Measurements from ENCODE around the gene SLC24A3.

SLC24A3 gene

DNA sequence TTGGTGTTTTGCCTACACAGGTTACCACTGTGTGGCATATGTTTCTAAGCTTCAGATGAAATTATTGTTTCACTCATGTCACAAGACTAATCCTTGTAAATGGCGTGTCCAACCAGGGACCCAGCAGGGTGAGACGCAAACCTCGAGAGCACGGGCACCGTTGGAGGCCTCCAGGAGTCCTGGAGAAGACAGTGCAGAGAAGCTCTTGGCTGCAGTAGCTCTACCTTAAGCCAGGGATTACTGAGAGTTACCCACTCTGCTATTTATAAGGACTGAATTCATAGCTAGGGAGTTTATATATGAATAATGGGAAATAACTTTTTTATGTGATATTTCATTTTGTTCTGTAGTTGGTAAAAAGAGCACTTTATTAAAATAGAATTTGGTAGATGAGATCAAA is 137.4 kb downstream of the SLC24A3 start:
- no peak for FAIRE-seq

DNA sequence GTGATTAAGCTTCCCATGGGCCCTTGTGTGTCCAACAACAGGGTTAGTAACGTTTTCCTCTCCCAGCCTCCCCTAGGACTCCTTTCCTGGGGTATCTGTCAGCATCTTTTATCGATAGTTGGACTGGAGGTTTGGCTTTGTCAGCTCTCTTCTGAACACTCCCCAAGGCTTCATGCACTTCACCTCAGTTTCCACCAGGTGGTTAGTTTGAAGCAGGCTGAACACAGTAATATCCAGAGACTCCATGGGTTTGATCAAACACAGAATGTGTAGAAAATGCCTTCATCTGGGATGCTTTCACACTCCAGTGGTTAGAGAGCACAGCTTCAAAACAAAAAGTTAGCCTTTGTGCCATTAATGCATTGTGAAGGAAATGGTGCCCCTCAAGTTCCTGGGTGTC is 139.1 kb downstream of the SLC24A3 start:
- FAIRE-seq: no peak

DNA sequence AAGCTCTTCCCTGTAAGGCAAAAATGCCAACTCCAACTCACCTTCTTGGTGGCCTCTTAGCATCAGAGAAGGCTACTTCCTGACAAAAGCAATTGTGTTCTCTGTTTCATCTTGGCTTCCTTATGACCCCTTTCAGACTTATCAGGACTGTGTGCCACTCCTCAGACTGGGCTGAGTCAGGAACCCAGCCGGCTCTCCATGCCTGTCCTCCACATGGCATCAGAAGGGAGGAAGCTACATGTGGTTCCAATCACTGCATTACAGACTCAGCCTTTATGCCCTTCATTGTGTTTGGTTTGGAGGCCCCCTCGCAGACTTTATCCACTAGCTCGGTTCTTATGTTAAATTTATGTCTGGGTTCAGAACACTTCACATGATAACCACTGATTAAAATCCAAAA is 142.5 kb downstream of the SLC24A3 start:
- no peak for FAIRE-seq

DNA sequence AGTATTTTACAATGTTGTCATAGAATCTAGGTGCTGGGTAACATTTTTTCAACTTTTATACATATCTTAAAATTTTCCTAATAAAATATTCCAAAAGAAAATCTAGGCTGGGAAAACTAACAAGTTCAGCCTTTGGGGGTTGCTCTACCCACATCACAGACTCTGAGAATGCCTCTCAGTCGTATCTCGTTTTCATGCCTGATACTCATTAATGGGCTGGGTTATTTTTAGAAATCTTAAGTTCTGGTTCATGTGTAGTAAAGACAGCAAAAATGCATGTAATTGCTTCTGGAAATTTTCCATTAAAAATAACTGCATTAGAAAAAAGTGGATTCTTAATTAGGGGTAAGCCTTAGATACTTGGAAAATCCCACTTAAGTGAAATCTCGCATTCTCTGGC is 149.3 kb downstream of the SLC24A3 start:
- FAIRE-seq: no peak

DNA sequence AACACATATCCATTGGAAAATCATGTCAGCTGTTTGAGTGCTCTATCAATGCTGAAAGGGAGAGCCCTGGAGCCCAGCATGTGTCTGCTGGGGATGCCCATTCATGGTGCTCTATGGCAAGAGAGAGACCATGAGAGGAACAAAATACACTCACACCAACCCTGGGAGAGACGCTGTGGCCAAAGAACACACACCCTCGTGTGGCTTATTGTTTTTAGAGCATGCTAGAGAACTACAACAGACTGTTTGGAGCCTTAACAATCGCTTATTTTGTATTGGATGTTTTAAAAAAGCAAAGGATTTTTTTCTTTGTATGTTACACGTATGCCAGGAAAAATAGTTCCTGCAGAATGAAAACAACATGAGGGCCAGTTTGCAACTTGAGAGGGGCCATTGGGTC is 151.0 kb downstream of the SLC24A3 start:
- FAIRE-seq: no peak

DNA sequence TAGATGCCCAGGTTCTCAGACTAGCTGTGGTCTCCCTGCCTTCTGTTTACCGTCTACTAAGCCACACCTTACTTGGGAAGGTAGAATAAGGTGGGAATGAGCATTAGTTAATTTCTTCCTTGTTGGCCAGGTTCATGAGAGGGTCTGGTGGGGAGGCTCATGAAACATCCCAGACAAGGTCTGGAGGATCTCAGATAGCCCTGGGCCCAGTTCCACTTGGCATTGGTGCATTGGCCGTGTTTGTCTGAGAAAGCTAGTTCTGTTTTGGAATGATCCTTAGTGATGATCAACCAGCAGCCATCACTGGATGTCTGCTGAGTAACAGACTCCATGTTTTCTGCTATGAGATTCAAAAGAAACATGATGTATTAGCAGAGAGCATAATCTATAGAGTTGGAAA is 155.1 kb downstream of the SLC24A3 start:
- no peak for FAIRE-seq

DNA sequence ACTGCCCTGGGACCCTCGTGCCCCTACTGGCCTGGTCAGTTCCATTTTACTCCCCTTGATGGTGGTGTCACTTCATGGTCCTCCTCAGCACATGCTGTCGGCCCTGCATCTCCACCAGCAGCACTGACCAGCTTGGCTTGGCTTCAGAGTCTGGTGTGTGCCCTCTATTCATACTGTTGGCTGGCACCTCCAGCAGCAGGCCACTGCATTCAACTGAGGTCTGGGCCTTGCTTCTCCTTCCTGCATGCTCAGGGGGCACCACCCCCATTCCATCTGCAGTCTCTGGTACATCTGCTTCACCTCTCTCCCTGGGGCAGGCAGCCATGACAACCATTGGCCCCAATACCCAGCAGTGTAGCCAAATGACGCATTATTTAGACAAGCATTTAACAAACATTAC is 155.9 kb downstream of the SLC24A3 start:
- FAIRE-seq: no peak

DNA sequence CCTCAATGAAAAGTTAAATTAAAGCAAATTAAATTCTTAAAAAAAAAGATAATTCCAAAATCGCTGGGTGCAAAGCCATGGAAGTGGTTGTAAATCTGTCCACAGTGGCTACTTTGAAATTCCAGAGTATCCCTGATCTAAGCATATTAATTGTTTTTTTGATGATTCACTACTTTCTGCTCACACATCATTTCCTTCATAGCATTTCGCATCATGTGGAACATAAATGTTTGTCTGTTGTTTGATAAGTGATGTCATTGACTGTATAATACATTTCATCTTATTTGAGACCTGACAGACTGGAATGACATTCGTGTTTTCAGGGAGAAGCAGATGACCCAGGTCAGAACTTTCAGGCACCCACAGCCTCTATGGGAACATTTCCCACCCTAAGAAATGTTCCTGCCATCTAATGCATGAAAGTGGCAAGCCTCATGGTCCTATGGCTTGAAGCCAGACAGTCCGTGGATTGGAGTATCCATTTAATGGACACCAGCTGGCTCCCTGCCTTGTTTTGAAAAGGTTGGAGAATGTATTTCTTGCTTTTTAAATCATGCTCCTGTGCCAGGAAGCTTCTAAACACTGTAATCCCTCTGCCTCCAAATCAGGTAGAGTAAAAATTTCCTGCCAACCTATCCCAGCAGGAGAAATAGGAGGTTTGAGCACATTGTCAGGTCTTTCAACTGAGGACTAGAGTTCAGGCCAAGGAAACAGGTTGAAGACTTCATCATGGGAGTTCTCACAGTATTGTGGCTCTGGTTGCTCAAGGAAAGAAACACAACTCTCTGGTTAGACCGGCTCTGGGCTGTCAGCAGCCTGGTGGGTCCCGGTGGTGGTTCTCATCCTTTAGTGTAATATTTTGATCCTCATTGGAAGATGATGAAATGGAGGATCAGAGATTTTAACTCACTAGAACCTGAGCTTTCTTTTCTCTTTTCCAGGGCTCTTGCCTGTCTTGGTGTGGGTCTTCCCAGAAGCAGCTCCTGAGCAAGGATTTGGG is 157.9 kb downstream of the SLC24A3 start:
- FAIRE-seq: no peak

DNA sequence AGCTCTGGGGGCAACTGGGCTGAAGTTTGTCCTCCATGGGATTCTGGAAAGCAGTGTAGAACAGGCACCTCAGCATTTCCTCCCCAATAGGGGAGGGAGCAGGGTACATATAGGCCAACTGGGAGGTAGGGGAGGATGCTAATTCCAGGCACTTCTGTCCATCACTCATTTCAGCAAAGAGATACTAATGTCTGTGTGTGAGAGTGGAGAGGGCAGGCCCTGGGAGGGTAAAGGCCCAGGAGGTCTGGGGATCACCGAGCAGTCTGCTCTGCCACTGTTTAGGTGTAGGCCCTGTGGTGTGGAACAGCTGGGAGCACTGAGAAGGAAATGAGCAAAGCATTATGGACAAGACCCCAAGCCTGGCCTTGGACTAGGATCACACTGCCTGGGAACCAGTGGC is 158.7 kb downstream of the SLC24A3 start:
- FAIRE-seq: no peak

DNA sequence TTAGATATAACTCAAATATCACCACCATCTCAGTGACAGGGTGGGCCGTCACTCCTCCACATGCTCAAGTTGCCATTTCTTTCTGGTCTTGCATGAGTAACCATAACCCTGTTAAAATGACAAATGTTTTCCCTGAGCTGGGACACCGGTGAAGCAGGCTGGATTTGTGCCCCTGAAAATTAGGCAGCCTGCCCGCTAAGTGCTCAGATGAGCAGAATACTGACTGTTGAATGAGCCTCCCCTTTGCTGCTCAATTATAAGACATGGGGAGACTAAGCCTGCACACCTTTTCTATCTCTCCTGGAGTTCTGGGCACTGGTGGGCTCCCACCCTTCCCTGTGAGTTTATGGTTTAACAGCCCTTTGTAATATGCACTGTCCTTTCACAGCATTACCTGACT is 161.8 kb downstream of the SLC24A3 start:
- no peak for FAIRE-seq

DNA sequence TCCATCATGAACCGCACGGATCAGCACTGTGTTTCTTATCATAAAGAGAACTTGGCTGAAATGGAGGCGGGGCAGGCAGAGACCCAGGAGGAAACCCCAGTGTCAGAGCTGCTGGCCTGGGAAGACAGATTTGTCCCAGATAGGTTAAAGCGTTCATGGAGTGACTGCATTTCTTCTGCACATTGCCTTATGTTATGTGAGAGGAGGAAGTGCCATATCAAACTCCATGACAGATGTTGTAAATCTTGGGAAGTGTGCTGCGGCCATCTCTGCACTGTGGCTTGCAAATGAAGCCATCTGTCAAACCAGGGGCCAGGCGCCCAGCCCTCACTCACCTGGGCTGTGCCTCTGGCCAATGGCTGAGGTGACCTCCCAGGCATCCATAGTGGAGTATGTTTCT is 163.0 kb downstream of the SLC24A3 start:
- FAIRE-seq: no peak

DNA sequence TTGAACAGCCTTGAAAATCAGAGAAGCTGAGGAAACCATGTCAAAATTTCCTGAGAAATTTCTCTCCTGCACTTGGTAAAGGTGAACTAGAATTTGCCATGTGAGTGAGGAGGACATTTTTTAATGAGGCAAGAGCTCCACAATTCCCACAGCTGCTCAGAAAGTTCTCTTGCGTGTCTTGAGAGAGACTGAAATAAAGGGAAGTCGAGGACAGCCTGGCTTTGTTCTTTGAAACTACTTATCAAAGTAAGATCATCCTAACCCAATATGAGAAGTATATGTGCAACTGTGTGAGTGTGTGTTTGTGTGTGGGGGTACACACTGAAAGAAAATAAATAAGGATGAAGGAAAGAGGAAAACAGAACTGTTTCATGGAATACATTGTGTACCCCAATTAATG is 163.4 kb downstream of the SLC24A3 start:
- FAIRE-seq: no peak

DNA sequence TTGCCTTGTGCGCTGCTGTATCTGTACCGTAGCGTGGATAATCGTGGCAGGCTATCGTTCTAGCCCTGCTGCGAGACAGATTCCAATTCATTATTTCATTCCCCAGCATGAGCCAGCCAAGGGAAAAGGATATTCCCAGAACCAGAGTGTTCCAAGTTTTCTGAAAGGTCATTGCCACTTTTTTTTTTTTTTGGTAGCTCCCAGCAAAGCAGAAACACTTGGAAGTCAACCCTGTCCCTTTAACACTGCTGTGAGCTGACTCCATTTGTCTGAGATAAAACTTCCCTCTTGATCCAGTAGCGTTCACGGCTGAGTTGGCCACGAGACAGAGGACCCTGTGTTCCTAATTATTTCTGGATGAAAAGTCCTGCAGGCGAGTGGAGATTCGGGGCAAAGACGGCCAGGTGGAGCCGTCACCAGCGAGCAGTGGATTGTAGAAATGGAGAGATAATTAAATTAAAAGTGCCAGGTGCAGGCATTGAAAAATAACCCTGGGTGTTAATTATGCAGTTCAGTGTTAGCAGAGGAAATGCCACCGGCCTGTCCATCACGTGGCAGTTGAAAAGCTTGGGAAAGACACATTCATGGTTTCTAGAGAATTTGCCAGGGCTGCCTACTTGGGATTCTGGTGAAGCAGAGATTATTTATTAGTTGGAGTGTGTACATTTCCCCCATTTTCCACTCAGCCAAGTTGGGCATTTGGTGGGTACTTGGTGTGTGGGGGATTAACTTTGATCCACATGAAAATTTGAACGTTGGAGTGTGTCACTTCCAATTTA is 164.2 kb downstream of the SLC24A3 start:
- no peak for FAIRE-seq

DNA sequence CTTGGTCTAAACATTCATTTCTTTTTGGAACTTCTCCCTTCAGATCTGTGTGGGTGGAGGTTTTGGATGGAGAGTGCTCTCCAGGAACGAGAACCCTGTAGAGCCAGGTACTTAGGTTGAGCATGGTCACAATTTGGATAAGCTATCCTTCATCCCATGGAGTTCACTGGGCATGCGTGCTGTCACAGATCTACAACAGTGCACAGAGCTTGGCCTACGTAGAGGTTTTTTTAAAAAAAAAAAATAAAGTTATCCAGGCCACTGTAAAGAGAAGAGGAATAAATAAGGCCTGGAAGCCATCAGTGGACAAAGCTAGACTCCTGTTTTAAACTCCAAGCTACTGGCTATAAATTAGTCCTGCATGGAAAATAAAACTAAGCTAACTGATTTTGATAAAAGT is 165.6 kb downstream of the SLC24A3 start:
- FAIRE-seq: no peak

DNA sequence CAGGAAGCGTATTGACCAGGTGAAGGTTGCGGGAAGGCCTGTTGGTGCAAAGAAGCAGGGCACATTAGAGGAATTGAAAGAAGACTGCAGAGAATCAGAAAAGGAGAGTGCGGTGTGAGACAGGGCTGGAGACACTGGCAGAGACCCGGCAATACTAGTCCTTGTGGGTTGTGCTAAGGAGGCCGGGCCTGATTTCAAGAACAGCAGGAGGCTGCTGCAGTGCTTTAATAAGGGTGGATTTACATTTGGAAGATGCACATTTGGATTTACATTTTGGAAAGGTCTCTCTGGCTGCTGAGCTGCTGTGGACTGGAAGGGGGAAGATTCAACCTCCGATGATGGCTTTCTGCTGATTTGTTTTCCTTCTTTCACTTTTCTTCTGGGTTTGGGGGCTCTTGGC is 167.8 kb downstream of the SLC24A3 start:
- FAIRE-seq: no peak

DNA sequence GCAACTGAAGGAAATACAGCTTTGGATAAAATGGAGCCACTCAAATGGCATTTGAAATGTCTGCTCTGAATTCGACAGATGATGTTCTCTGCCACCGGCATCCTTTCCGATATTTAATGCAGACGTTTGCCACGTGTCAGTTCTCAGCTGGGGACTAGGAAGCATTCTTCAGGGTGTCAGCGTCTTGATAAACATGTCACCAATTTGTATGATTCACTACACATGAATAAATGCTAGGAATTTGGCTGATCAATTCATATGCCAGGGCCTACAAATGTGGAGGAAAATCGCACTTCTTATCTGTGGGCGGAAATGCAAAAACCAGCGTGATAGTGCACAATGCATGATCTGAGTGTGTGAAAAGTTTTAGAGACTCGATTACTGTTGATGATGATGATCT is 169.5 kb downstream of the SLC24A3 start:
- no peak for FAIRE-seq

DNA sequence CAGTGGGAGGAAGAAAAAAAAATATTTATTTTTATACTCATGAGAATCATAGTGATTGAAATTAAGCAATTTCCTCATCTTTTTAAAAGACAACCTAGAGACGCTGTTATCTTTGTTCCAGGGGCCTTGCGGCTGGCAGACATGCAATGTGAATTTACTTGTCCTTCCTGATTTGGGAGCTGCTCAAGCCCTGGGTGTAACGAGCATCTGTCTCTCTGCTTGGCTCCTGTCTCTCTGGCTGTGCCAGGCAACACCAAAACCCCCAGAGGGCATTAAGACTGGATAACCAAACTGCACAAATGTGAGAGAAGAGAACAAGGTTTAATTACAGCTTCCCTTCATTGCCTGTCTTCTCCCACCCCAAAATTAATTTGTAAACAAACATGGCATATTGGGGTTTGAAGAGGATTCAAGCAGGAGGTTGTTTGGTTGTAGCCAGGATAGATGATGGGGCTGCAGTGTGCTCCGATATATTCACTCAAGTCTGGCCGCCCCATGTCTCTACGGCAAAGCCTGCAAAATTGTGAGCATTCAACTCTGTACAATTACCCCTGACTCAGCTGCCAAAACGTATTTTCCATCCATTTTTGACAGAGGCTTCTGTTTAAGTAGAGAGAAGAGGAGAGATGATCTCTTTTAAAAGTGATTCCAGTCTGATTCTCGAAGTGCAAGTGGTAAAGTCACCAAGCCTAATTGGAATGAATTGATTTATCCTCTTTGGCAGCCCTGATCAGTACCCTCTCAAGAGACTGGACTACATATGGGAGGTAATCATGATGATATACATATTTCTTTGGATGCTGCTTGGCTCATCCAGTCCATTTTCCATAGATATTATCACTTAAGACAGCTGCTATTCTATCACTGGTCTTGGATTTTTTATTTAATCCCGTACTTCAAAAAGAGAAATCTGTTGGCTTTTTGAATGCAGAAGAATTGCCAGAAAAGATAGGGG is 170.2 kb downstream of the SLC24A3 start:
- FAIRE-seq: no peak

DNA sequence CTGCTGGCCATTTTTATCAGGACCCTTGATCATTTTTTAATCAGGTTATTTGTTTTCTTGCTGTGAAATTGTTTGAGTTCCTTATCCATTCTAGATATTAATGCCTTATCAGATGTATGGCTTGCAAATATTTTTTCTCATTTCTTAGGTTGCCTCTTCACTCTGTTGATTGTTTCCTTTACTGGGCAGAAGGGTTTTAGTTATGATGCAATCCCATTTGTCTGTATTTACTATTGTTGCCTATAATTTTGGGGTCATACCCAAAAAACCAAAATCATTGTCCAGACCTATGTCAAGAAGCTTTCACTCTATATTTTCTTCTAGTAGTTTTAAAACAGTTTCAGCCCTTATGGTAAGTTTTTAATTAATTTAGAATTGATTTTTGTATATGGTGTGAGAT is 172.5 kb downstream of the SLC24A3 start:
- no peak for FAIRE-seq

DNA sequence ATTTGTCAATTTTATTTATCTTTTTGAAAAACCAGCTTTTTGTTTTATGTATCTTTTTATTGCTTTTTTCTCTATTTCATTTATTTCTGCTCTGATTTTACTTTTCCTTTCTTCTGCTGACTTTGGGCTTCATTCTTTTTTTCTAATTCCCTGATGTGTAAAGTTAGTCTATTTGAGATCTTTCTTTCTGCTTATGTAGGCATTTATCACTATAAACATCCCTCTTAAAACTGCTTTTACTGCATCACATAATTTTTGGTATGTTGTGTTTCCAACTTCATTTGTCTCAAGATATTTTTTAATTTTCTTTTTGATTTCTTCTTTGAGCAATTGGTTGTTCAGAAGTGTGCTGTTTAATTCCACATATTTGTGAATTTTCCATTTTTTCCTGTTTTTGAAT is 174.8 kb downstream of the SLC24A3 start:
- no peak for FAIRE-seq

DNA sequence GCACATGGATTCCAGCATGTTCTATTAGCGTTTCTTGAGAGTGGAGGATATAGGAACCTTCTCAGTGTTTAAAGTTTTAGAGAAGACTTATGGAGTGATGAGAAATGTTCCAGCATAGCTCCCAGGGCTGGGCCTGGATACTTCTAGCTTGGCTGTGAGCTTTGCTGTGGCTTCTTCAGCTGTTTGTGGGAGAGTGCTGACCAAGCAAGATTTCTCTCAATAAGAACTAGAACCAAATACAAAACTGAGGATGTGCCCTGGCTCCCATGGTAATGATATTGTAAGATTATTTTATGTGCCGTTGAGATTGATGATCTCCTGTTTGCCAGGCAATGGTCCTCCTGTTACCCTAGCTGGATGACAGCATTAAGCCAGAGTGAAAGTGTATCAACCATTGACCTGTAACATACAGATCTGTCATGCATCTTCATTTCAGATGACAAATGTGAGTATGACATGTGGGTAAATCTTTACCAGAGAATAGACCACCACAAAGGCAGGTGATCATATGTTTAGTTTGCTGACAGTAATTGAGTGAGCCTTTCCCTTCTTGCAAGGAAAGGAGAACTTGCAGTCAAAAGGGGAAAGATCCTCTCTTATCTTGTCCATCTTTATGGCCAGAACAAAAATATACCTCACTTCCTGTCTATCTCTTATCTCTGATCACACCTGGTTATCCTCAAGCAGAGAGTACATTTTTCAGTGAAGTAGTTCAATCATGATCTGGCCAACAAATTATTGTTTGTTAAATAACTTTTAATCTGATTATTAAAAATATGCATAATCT is 180.1 kb downstream of the SLC24A3 start:
- FAIRE-seq: no peak

DNA sequence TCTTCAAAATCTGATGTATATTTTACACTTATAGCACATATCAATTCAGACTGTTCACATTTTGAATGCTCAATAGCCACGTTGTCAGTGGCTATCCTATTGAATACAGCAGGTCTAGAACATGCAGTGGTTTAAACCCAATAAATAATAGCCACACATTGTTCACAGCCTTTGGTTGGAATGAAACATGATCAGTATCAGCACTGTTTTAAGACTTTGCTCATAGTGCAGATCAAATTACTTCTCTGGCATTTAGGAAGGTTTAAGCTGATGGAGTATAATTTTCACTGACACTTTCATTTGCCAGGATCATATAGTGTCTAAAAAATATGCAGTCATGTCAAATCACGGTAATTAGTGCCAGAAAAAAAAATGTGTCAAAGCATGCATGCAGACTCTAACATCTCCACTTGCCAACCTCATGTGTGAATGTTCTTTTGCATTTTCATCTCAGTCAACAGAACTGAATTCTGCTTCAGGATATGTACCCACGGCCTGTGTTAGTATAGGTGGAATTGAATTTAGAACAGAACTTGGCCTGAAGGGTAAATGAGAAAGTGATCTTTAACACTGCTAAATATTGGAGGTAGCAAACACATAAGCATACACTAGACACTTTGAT is 184.1 kb downstream of the SLC24A3 start:
- no peak for FAIRE-seq

DNA sequence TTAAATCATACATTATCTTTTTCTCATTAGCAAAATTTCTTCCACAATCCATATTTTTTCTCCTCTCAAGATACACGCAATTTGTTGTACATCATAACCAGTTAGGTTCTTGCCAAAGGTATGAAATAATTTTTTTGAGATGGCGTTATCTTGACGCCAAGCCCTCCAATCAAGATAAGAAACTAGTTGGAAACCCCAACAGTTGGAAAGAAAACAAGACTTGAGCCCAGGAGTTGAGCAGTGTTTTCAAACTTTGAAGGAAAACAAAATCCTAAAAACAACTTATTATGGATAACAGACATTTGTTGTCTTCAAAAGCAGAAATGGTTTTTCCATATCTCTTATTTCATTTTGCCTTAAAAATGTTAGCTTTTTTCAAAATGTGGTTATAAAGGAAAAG is 184.8 kb downstream of the SLC24A3 start:
- FAIRE-seq: no peak
